A549 (cell line): Measurements from ENCODE around the gene RHBDF2. TPM values are rescaled to one million over a fixed set of nuclear protein-coding genes. Genes with fewer than 3 reads are reported as not detected.

Experiments
- ATAC-seq, 2 experiments: fragments of 200-7000 bp in 1 of 2; fragments of >200 bp in 1 of 2; cut with Nextera tagmentation in 1 of 2; cut with Tn5 transposase in 1 of 2; 3 replicates each; pipeline versions ENCODE4 v1.8.0 to v1.9.1; 2018 to 2020; ENCODE audit warnings: mild to moderate bottlenecking in 1 of 2, moderate library complexity in 1 of 2
- CTCF ChIA-PET: fragments of 300-600 bp; sonication (Branson Sonifier 250); formaldehyde crosslinking; extraction: SDS; loops from one replicate; lab custom pipeline; 2021; ENCODE audit warnings: antibody characterized with exemption, inconsistent platforms; lab: Yijun Ruan, JAX
- POLR2A ChIA-PET: fragments of 350-600 bp; formaldehyde crosslinking; extraction: SDS; loops from one replicate; lab custom pipeline; 2021; ENCODE audit warnings: antibody characterized with exemption, inconsistent platforms; lab: Yijun Ruan, JAX
- DNase-seq, 2 experiments: peaks; one replicate each; pipeline versions ENCODE4 v3.0.0 to v3.0.0-alpha.2; 2011 to 2016; ENCODE audit warnings: low read depth in 1 of 2, low spot score in 1 of 2
- FAIRE-seq: peaks from 2 replicates; lab custom pipeline; 2011; peaks lifted over from hg19 to GRCh38; lab: Jason Lieb, UNC
- H3K27ac ChIP-seq, 2 experiments: fragments of >200 bp; sonication (Bioruptor Twin); formaldehyde crosslinking; 3 replicates each; pipeline ENCODE4 v1.5.1; 2016 to 2017
- H3K4me1 ChIP-seq: fragments of >200 bp; sonication (Bioruptor Twin); formaldehyde crosslinking; 3 replicates; pipeline ENCODE4 v1.6.1; 2016
- H3K4me2 ChIP-seq: fragments of >200 bp; sonication (Bioruptor Twin); formaldehyde crosslinking; 3 replicates; pipeline ENCODE4 v1.6.1; 2016
- H3K4me3 ChIP-seq: fragments of >200 bp; sonication (Bioruptor Twin); formaldehyde crosslinking; 3 replicates; pipeline ENCODE4 v1.5.1; 2016
- H3K9me3 ChIP-seq: fragments of >200 bp; sonication (Bioruptor Twin); formaldehyde crosslinking; 3 replicates; pipeline ENCODE4 v1.6.1; 2016
- CBX8 ChIP-seq: fragments of 200-600 bp; sonication (generic); IDR thresholded peaks from 2 replicates; pipeline ENCODE4 v1.6.1; 2016
- CEBPB ChIP-seq, 2 experiments: fragments of >200 bp in 1 of 2; sonication (Bioruptor Twin) in 1 of 2; formaldehyde crosslinking in 1 of 2; IDR thresholded peaks; 2 replicates each; pipeline ENCODE4 v1.6.1; 2012 to 2016
- CHD2 ChIP-seq: fragments of 150-350 bp; IDR thresholded peaks from 2 replicates; pipeline ENCODE4 v1.6.1; 2014; ENCODE audit warnings: low read length; ENCODE audit not compliant: partially characterized antibody
- EHMT2 ChIP-seq: fragments of 200-600 bp; sonication (generic); IDR thresholded peaks from 2 replicates; pipeline ENCODE4 v1.6.1; 2016; ENCODE audit warnings: antibody characterized with exemption, low read depth, mild to moderate bottlenecking, moderate library complexity
- ELK1 ChIP-seq: fragments of 150-350 bp; IDR thresholded peaks from 2 replicates; pipeline ENCODE4 v1.6.1; 2014; ENCODE audit warnings: low read depth, mild to moderate bottlenecking, low read length
- EP300 ChIP-seq, 2 experiments: fragments of >200 bp; sonication (Bioruptor Twin); formaldehyde crosslinking; IDR thresholded peaks; 2 replicates in 1 of 2; 3 replicates in 1 of 2; pipeline ENCODE4 v1.6.1; 2016 to 2017
- ESRRA ChIP-seq: fragments of 150-350 bp; IDR thresholded peaks from 2 replicates; pipeline ENCODE4 v1.6.1; 2014; ENCODE audit warnings: mild to moderate bottlenecking, low read length, borderline replicate concordance
- FOSB ChIP-seq: fragments of 250-450 bp; sonication (Bioruptor Pico); IDR thresholded peaks from 2 replicates; pipeline ENCODE4 v1.5.0; 2020; ENCODE audit warnings: mild to moderate bottlenecking, moderate library complexity
- FOSL2 ChIP-seq, 2 experiments: fragments of 450-650 bp in 1 of 2; fragments of >200 bp in 1 of 2; sonication (Bioruptor Twin) in 1 of 2; formaldehyde crosslinking; IDR thresholded peaks; 2 replicates each; pipeline versions ENCODE4 v1.5.0 to v1.6.1; 2016 to 2020; ENCODE audit warnings: mild to moderate bottlenecking in 1 of 2, moderate library complexity in 1 of 2
- FOXS1 ChIP-seq: fragments of 250-450 bp; sonication (Bioruptor Pico); IDR thresholded peaks from 2 replicates; pipeline ENCODE4 v1.5.0; 2020; ENCODE audit warnings: mild to moderate bottlenecking, moderate library complexity
- HMGXB4 ChIP-seq: fragments of 250-450 bp; sonication (Bioruptor Pico); IDR thresholded peaks from 2 replicates; pipeline ENCODE4 v1.5.0; 2021; ENCODE audit warnings: mild to moderate bottlenecking, moderate library complexity, borderline replicate concordance
- JUN ChIP-seq, 2 experiments: fragments of >200 bp; sonication (Bioruptor Twin); formaldehyde crosslinking; IDR thresholded peaks; 2 replicates in 1 of 2; 3 replicates in 1 of 2; pipeline ENCODE4 v1.6.1; 2016 to 2017
- KDM5A ChIP-seq: fragments of 200-600 bp; sonication (generic); IDR thresholded peaks from 2 replicates; pipeline ENCODE4 v1.6.1; 2016; ENCODE audit warnings: antibody characterized with exemption, mild to moderate bottlenecking
- NFE2L2 ChIP-seq: fragments of 150-350 bp; conservative IDR thresholded peaks from 2 replicates; pipeline ENCODE4 v1.6.1; 2014; ENCODE audit warnings: low read length
- POLR2A ChIP-seq: IDR thresholded peaks from 2 replicates; pipeline ENCODE4 v1.6.1; 2012; ENCODE audit warnings: mild to moderate bottlenecking, low read length
- POLR2AphosphoS2 ChIP-seq: conservative IDR thresholded peaks from 2 replicates; pipeline ENCODE4 v1.6.1; 2012; ENCODE audit warnings: low read length, improper control_type of control experiment, inconsistent platforms
- RAD21 ChIP-seq, 2 experiments: fragments of >200 bp in 1 of 2; sonication (Bioruptor Twin) in 1 of 2; formaldehyde crosslinking in 1 of 2; IDR thresholded peaks in 1 of 2; conservative IDR thresholded peaks in 1 of 2; 2 replicates in 1 of 2; 3 replicates in 1 of 2; pipeline ENCODE4 v1.6.1; 2012 to 2018; ENCODE audit warnings: inconsistent platforms in 1 of 2
- RCOR1 ChIP-seq: fragments of 150-350 bp; IDR thresholded peaks from 2 replicates; pipeline ENCODE4 v1.6.1; 2014; ENCODE audit warnings: antibody characterized with exemption, low read length, low read depth
- REST ChIP-seq: fragments of 200-600 bp; sonication (generic); IDR thresholded peaks from 2 replicates; pipeline ENCODE4 v1.6.1; 2016; ENCODE audit warnings: antibody characterized with exemption, mild to moderate bottlenecking, moderate library complexity
- RNF2 ChIP-seq: fragments of 200-600 bp; sonication (generic); IDR thresholded peaks from 2 replicates; pipeline ENCODE4 v1.6.1; 2016; ENCODE audit warnings: low read depth, mild to moderate bottlenecking, antibody characterized with exemption, moderate library complexity, borderline replicate concordance
- TP53 ChIP-seq: fragments of 250-450 bp; sonication (Bioruptor Pico); IDR thresholded peaks from 2 replicates; pipeline ENCODE4 v1.5.0; 2021; ENCODE audit warnings: mild to moderate bottlenecking, moderate library complexity
- USF2 ChIP-seq: fragments of 450-650 bp; IDR thresholded peaks from 2 replicates; pipeline ENCODE4 v1.6.1; 2014; ENCODE audit warnings: antibody characterized with exemption
- ZNF302 ChIP-seq: fragments of 250-450 bp; sonication (Bioruptor Pico); IDR thresholded peaks from 2 replicates; pipeline ENCODE4 v1.9.0; 2021; ENCODE audit warnings: inconsistent platforms, mild to moderate bottlenecking, moderate library complexity
- ZSCAN20 ChIP-seq: fragments of 250-450 bp; sonication (Bioruptor Pico); IDR thresholded peaks from 2 replicates; pipeline ENCODE4 v1.8.0; 2022; ENCODE audit warnings: mild to moderate bottlenecking, moderate library complexity
- WGBS: methylation state at CpG from one replicate; pipeline ENCODE4 v1.1.6; 2017; ENCODE audit errors: missing lambda C conversion rate; 5-methylcytosine and 5-hydroxymethylcytosine counted together
- polyA plus RNA-seq, 4 experiments: library from polyadenylated mRNA; depleted of rRNA in 3 of 4; stranded (reverse); fragments of >200 nt; fragmentation: RNase III in 1 of 4; extraction: RNeasy Plus Mini Kit Qiagen cat#74134 plus additional on column Dnase treatment in 1 of 4; gene quantifications; 2 replicates in 3 of 4; 3 replicates in 1 of 4; pipeline ENCODE4 v1.2.3, GENCODE V29; 2011 to 2017

RHBDF2 gene
- polyA plus RNA-seq, 2 of the 4 experiments (the other 2 are of a cell fraction): 14.0 to 42.9 TPM

- TF ChIP-seq USF2 (no peak), RCOR1 (no peak)
Measured at GRCh38 chr17:76543826-76544545, 42.8 kb upstream of the RHBDF2 start (continued).

GRCh38 chr17:76543482-76543825, 42.2 kb upstream of the RHBDF2 start:
- ChIA-PET CTCF (interaction anchor here (0.7 to 17.7 kb wide), 10 partner anchors 7 to 154 kb away, joined by 3 to 362 read pairs (median 10); partner anchors contain the start of gene CYGB), POLR2A (interaction anchor here (1.0 kb wide), 1 partner anchor 14 kb away, joined by 4 read pairs; no protein-coding TSS in a partner anchor)
- ATAC-seq (no peak), DNase-seq (no peak), FAIRE-seq (no peak)
- H3K4me3 ChIP-seq: no peak overlapping the region
- TF ChIP-seq CEBPB (IDR thresholded peaks at IDR 0.05) (no peak), CHD2 (no peak), KDM5A (no peak), FOXS1 (no peak), RAD21 (conservative IDR thresholded peaks at IDR 0.05 in 1 of 2, IDR thresholded peaks at IDR 0.05 in 1 of 2) (no peak), POLR2AphosphoS2 (no peak), EP300 (IDR thresholded peaks at IDR 0.05) (no peak), REST (no peak), ZNF302 (CRISPR knock-in tag) (no peak), JUN (IDR thresholded peaks at IDR 0.05) (no peak), HMGXB4 (CRISPR knock-in tag) (no peak), POLR2A (no peak), FOSB (CRISPR knock-in tag) (no peak), TP53 (CRISPR knock-in tag) (no peak), ESRRA (no peak), EHMT2 (no peak)
- no peak overlapping the region for H3K4me2 ChIP-seq
- WGBS: 77% methylated on average over 6 of the region's 6 CpGs
- H3K27ac ChIP-seq: no peak overlapping the region
- H3K9me3 ChIP-seq: no peaks in the 10 kb centered on the region
- H3K4me1 ChIP-seq: peaks cover 24% of the 10 kb centered on the region

- WGBS: 76% methylated on average over 8 of the region's 8 CpGs
- DNase-seq (no peak), ATAC-seq (no peak), FAIRE-seq (no peak)
- Histone ChIP-seq H3K4me2 (no peak overlapping the region), H3K9me3 (no peaks in the 10 kb centered on the region), H3K27ac (no peak overlapping the region), H3K4me1 (peaks cover 24% of the 10 kb centered on the region), H3K4me3 (no peak overlapping the region)
- CTCF ChIA-PET: interaction anchor here (0.7 to 17.7 kb wide), 9 partner anchors 9 to 184 kb away, joined by 3 to 362 read pairs (median 7); no protein-coding TSS in a partner anchor
- POLR2A ChIA-PET: interaction anchor here (1.0 kb wide), 1 partner anchor 14 kb away, joined by 4 read pairs; no protein-coding TSS in a partner anchor
- TF ChIP-seq ELK1 (no peak), FOSL2 (IDR thresholded peaks at IDR 0.05) (no peak), FOSL2 (CRISPR knock-in tag; IDR thresholded peaks at IDR 0.05) (no peak), ZSCAN20 (CRISPR knock-in tag) (no peak), FOSB (CRISPR knock-in tag) (no peak), EHMT2 (no peak), RNF2 (no peak), CHD2 (no peak), CBX8 (no peak), NFE2L2 (no peak), KDM5A (no peak), HMGXB4 (CRISPR knock-in tag) (no peak)
Measured at GRCh38 chr17:76542984-76543383, 41.8 kb upstream of the RHBDF2 start.
